ENCODE measurements around the gene ASB3.
"Not testable (repeated sequence)": the region's sequence is repeated elsewhere in the genome, so short reads cannot be mapped to it uniquely, and the experiment has no call there.

ASB3 gene

GRCh38 chr2:53786705-53787613, at the start of gene ASB3, which contains the start of gene ERLEC1:
Gene ASB3 (minus strand): TSS chr2:53786953. CDS start chr2:53765572, 21,381 bp downstream.
Gene ERLEC1 (plus strand): TSS chr2:53787044. CDS start chr2:53787211, 167 bp downstream.
- peak; percentile 75 for DNase-seq (ENCODE audit: low read depth)

GRCh38 chr2:53829980-53830290, 43.2 kb upstream of the ASB3 start:
- not testable (repeated sequence) for DNase-seq (ENCODE audit: low read depth)

GRCh38 chr2:53829273-53829979, 42.7 kb upstream of the ASB3 start:
- DNase-seq (ENCODE audit: low read depth): no peak

- no peak for DNase-seq (ENCODE audit: low read depth)
Measured at GRCh38 chr2:53828331-53828730, 41.6 kb upstream of the ASB3 start.

GRCh38 chr2:53827398-53828175, 40.8 kb upstream of the ASB3 start:
- DNase-seq (ENCODE audit: low read depth): no peak

GRCh38 chr2:53826587-53827397, 40.0 kb upstream of the ASB3 start:
- DNase-seq (ENCODE audit: low read depth): no peak

GRCh38 chr2:53826030-53826410, 39.3 kb upstream of the ASB3 start:
- no peak for DNase-seq (ENCODE audit: low read depth)

GRCh38 chr2:53823639-53824038, 36.9 kb upstream of the ASB3 start:
- DNase-seq (ENCODE audit: low read depth): not testable (repeated sequence)

GRCh38 chr2:53821810-53822209, 35.1 kb upstream of the ASB3 start:
- DNase-seq (ENCODE audit: low read depth): no peak

GRCh38 chr2:53820711-53821110, 34.0 kb upstream of the ASB3 start:
- no peak for DNase-seq (ENCODE audit: low read depth)

GRCh38 chr2:53820048-53820447, 33.3 kb upstream of the ASB3 start:
- no peak for DNase-seq (ENCODE audit: low read depth)

GRCh38 chr2:53819634-53820033, 32.9 kb upstream of the ASB3 start:
- DNase-seq (ENCODE audit: low read depth): no peak

- no peak for DNase-seq (ENCODE audit: low read depth)
Measured at GRCh38 chr2:53818854-53819435, 32.2 kb upstream of the ASB3 start.

- DNase-seq (ENCODE audit: low read depth): no peak
Measured at GRCh38 chr2:53813151-53813550, 26.4 kb upstream of the ASB3 start.

- no peak for DNase-seq (ENCODE audit: low read depth)
Measured at GRCh38 chr2:53811601-53812000, 24.8 kb upstream of the ASB3 start.

- no peak for DNase-seq (ENCODE audit: low read depth)
Measured at GRCh38 chr2:53802617-53803151, 15.9 kb upstream of the ASB3 start.

- no peak for DNase-seq (ENCODE audit: low read depth)
Measured at GRCh38 chr2:53801547-53801946, 14.8 kb upstream of the ASB3 start.

- no peak for DNase-seq (ENCODE audit: low read depth)
Measured at GRCh38 chr2:53793821-53794220, 7.1 kb upstream of the ASB3 start.

- DNase-seq (ENCODE audit: low read depth): no peak
Measured at GRCh38 chr2:53793261-53793660, 6.5 kb upstream of the ASB3 start.

GRCh38 chr2:53787614-53788289, 999 bp upstream of the ASB3 start:
- no peak for DNase-seq (ENCODE audit: low read depth)

- no peak for DNase-seq (ENCODE audit: low read depth)
Measured at GRCh38 chr2:53786352-53786704, 425 bp downstream of the ASB3 start.
